Effector CD4-positive, alpha-beta T cell (primary cell): ENCODE results near the gene TAGLN.
A peak's percentile ranks its signal among the peaks of the same experiment; 100 is the strongest.

Experiments used
- DNase-seq: peaks from one replicate; pipeline ENCODE4 v3.0.0-alpha.2; 2020

The TAGLN gene

GRCh38 chr11:117232092-117232878, 33.1 kb downstream of the TAGLN start, which contains the start of gene RNF214:
Gene RNF214, plus strand, starts transcription at chr11:117232671. Its CDS starts 1,602 bp downstream, at chr11:117234273.
- peak; percentile 61 for DNase-seq

- no peak for DNase-seq
These were observed 33.8 kb downstream of the TAGLN start for GRCh38 chr11:117232911-117233409.

- DNase-seq, result no peak
These were observed 39.1 kb downstream of the TAGLN start for GRCh38 chr11:117238221-117238620.

- no peak for DNase-seq
These were observed 40.1 kb downstream of the TAGLN start for GRCh38 chr11:117239295-117239694.

GRCh38 chr11:117248341-117248740, 49.2 kb downstream of the TAGLN start:
- DNase-seq, result no peak

- no peak for DNase-seq
These were observed 50.4 kb downstream of the TAGLN start for GRCh38 chr11:117249571-117249970.

- DNase-seq, result no peak
These were observed 52.3 kb downstream of the TAGLN start for GRCh38 chr11:117251506-117251905.

GRCh38 chr11:117255966-117256365, 56.8 kb downstream of the TAGLN start:
- DNase-seq, result no peak

- no peak for DNase-seq
These were observed 57.4 kb downstream of the TAGLN start for GRCh38 chr11:117256573-117256972.
